NCI-H2029 (cell line): Measurements from ENCODE around the gene EIF4G1.
A peak's percentile ranks its signal among the peaks of the same experiment; 100 is the strongest.

ENCODE experiments used
- DNase-seq: peaks from one replicate; lab custom pipeline; 2025; lab: John Stamatoyannopoulos, UW

The EIF4G1 gene

DNA sequence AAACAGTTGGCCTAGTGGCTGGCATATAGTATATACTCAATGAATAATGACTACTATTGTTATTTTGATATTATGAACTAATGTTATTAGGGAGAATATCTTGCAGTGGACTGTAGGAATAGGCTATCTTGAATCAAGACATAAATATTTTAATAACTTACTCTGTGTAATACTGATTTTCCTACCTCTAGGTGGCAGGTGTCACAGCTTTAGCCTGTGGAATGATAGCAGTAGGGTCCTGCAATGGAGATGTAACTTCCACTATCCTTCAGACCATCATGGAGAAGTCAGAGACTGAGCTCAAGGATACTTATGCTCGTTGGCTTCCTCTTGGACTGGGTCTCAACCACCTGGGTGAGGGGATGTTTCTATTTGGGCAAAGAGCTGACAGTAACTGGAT is 8.8 kb upstream of the EIF4G1 start:
- no peak for DNase-seq

DNA sequence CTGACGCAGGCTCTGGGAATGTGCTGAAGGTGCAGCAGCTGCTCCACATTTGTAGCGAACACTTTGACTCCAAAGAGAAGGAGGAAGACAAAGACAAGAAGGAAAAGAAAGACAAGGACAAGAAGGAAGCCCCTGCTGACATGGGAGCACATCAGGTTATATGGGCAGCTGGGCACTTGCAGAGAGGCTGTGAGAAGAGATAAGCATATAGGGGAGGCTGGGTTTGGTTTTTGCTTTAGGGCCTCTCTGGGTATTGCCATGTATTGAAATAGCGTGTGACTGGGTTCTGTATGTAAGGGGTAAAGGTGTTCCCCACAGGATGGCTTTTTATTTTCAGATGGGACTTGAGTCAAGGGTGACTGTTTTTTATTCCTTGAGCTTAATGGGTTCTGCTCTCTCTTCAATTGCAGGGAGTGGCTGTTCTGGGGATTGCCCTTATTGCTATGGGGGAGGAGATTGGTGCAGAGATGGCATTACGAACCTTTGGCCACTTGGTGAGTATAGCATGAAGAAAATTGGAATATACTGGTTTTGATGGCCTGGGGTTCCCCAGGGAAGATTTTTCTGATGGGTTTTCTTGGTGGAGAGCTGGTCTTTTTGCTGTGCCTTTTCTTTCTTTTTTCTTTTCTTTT is 7.9 kb upstream of the EIF4G1 start:
- DNase-seq = no peak

DNA sequence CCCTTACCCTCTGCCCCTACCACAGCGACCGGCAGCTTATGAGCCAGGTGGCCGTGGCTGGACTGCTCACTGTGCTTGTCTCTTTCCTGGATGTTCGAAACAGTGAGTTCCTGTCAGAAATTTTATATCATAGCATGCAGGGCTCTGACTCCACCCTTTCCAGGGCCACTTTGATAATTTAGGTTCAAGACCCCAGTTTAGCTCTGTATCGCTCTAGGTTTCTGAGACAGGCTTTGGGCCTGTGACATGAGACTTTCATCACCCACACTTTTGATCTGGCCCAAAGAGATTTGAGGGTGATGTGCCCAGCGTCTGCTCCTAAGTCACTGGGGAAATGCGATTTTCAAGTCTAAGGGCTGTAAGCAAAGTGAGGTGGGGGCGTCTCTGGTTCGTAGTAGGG is 6.5 kb upstream of the EIF4G1 start:
- DNase-seq = no peak

DNA sequence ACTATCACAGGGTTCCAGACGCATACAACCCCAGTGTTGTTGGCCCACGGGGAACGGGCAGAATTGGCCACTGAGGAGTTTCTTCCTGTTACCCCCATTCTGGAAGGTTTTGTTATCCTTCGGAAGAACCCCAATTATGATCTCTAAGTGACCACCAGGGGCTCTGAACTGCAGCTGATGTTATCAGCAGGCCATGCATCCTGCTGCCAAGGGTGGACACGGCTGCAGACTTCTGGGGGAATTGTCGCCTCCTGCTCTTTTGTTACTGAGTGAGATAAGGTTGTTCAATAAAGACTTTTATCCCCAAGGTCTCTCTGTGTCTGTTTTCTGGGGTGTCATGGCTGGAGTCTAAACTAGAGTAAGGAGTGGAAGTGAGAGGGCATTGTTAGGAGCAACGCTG is 5.7 kb upstream of the EIF4G1 start:
- DNase-seq = no peak

DNA sequence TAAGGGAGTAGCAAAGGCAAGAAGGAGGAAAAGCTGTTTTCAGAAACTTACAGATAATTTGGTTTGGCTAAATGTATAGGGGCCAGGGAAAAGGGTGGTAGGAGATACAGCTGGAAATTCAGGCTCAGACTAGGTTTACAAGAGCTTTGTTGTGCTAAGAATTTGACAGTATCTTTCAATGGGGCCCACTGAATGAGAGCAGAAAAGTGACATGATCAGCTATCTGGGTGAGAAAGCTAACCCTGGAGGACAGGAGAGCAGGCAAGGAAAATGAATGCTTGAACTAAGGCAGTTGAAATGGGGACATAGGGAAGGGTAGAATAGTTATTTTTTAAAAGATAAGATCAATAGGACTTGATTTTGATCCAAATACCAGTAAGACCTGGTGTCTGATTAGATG is 2.8 kb upstream of the EIF4G1 start:
- no peak for DNase-seq

DNA sequence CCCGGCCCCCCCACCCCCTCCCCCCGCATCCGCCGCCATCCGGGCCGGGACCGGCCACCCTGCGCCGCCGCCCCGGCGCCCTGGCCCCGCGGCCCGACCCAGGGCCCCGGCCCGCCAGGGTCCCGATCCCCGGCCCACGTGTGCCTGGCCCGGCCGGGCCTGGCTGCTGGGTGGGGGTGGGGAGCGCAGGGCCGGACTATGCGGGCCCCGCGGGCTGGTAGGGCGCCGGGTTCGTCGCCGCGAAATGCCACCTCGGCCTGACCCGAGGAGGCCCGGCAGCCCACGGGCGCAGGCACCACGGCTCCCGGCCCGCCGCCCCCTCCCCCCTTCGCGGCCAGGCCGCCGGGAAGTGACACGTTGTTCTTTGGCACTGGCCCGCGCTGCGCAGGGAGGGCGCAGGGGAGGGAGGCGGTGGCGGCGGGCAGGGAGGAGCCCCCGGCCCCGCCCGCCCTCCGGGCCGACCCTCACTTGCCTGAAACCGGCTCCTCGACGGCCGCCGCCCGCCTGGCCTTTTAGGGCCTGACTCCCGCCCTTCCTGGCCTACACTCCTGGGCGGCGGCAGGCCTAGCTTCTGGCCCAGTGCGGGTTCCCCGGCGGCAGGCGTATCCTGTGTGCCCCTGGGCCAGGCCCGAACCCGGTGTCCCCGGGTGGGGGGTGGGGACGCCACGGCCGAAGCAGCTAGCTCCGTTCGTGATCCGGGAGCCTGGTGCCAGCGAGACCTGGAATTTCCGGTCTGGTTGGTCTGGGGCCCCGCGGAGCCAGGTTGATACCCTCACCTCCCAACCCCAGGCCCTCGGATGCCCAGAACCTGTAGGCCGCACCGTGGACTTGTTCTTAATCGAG is 515 bp downstream of the EIF4G1 start:
- peak; percentile 65 for DNase-seq

DNA sequence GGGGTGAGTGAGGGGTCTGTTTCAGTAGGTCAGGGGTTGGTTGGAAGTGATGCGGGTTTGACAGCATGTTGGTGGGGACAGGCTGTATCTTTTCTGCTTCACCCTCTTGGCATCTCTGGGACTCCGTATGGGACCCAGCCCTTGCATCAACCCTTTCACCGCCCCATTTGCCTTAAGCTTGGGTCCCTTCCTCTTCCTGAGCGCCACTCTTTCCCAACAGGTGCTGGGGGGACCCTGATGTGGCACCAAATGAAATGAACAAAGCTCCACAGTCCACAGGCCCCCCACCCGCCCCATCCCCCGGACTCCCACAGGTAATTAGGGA is 1.1 kb downstream of the EIF4G1 start:
- no peak for DNase-seq

DNA sequence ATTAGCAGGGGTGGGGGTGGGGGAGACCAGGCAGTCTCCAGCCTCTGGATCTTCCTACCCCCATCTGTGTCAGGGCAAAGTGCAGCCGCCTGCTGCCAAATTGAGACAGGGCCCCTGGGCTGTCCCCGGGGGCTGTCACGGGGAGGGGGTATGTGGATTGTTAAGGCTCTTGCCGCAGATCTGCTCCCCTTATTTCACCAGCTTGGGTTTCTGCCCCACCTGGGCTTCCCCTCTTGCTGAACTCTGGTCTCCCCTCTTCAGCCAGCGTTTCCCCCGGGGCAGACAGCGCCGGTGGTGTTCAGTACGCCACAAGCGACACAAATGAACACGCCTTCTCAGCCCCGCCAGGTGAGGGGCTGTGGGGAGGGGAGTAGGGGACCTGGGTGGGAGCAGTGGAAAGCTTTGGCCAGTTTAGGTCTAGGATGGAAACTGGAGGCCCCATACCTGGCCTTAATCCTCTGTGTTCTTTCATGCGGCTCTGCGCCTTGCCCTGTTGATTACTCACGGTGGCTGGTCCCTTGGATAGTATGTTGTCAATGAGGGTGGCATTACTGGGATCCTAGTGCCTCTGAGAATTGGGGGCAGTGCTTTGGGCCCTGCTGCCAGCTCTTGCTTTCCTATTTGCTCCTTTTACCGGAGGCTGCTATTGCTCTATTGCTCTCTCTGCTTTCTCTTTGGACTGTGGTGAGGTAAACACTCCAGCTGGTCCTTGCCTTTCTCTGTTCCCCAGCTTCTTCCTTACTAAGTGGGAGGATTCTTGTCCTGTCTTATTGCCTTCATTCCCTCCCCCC is 1.7 kb downstream of the EIF4G1 start:
- DNase-seq = no peak

DNA sequence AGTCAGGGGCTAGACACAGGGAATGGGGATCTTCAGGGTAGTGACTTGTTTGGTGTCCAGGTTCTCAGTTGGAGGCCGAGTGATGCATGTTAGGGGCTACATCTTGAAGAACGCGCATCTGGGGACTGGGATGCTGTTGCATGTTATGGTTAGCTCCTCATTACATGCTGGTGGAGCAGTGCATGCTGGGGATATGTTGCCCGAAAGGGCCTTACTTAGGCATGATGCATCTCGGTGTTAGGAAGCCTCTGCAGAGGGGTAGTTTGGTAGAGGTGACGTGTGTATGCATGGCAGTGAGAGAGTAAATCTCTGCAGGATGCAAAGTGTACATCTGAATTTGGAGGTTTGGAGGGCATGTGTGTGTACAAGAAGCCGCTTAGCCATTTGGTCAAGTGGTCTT is 2.4 kb downstream of the EIF4G1 start:
- no peak for DNase-seq

DNA sequence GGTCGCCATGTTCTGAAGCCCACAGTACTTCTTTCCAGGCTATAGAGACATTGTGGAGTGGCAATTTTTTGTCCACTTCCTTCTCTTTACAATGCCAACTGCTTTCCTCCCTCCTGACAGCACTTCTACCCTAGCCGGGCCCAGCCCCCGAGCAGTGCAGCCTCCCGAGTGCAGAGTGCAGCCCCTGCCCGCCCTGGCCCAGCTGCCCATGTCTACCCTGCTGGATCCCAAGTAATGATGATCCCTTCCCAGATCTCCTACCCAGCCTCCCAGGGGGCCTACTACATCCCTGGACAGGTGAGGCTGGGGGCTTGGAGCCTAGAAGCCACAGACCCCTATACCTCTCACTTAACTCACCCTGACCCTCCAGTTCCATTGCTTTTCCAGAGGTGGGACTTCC is 2.8 kb downstream of the EIF4G1 start:
- no peak for DNase-seq

DNA sequence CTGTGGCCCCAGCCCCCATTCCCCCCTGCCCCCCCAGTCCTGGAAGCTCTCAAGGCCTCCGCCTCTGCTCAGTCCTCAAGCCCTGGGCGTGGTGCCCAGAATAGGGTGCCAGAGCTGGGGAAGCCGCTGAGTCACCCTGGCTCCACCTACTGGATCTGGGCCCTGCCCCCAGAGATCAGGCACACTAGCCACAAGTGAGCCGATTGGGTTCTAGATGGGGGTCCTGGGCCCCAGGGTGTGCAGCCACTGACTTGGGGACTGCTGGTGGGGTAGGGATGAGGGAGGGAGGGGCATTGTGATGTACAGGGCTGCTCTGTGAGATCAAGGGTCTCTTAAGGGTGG is 5.7 kb downstream of the EIF4G1 start:
- peak; percentile 93 for DNase-seq

DNA sequence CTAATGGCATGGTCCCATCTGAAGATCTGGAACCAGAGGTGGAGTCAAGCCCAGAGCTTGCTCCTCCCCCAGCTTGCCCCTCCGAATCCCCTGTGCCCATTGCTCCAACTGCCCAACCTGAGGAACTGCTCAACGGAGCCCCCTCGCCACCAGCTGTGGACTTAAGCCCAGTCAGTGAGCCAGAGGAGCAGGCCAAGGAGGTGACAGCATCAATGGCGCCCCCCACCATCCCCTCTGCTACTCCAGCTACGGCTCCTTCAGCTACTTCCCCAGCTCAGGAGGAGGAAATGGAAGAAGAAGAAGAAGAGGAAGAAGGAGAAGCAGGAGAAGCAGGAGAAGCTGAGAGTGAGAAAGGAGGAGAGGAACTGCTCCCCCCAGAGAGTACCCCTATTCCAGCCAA is 7.3 kb downstream of the EIF4G1 start:
- no peak for DNase-seq

DNA sequence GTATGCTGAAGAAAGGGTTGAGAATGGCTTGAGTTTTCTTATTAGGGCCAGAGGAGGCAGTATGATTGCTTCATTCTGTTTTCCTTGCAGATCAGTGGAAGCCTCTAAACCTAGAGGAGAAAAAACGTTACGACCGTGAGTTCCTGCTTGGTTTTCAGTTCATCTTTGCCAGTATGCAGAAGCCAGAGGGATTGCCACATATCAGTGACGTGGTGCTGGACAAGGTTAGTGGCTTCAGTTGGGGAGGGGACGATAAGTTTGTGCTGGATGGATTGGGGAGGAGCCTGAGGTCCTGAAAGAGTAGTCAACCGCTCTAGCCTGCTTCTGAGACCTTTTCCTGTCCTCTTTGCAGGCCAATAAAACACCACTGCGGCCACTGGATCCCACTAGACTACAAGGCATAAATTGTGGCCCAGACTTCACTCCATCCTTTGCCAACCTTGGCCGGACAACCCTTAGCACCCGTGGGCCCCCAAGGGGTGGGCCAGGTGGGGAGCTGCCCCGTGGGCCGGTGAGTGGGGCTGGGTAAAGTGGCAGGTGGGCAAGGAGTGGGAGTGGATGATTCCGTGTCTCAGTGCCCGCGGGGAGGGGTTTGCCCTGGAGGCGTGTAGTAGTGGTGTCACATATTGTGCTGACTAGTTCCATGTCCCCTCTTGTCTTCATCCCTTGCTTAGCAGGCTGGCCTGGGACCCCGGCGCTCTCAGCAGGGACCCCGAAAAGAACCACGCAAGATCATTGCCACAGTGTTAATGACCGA is 8.5 kb downstream of the EIF4G1 start:
- no peak for DNase-seq

DNA sequence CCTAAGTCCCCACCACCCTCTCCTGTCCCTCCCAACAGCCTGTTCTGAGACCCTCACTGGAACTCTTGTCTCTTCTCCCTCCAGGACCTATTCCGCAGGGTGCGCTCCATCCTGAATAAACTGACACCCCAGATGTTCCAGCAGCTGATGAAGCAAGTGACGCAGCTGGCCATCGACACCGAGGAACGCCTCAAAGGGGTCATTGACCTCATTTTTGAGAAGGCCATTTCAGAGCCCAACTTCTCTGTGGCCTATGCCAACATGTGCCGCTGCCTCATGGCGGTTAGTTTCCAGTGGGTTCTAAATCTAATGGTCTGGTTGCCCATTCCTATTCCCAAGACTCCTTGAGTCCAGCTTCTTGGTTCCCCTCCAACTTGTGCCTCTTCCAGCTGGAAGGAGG is 9.3 kb downstream of the EIF4G1 start:
- no peak for DNase-seq

DNA sequence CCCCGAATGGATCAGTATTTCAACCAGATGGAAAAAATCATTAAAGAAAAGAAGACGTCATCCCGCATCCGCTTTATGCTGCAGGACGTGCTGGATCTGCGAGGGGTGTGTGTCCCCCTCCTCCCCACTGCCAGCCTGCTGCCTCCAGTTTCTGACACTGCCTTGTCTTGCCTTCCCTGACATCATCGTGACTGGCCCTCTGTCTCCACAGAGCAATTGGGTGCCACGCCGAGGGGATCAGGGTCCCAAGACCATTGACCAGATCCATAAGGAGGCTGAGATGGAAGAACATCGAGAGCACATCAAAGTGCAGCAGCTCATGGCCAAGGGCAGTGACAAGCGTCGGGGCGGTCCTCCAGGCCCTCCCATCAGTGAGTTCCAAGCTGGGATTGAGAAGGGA is 10.9 kb downstream of the EIF4G1 start:
- no peak for DNase-seq

DNA sequence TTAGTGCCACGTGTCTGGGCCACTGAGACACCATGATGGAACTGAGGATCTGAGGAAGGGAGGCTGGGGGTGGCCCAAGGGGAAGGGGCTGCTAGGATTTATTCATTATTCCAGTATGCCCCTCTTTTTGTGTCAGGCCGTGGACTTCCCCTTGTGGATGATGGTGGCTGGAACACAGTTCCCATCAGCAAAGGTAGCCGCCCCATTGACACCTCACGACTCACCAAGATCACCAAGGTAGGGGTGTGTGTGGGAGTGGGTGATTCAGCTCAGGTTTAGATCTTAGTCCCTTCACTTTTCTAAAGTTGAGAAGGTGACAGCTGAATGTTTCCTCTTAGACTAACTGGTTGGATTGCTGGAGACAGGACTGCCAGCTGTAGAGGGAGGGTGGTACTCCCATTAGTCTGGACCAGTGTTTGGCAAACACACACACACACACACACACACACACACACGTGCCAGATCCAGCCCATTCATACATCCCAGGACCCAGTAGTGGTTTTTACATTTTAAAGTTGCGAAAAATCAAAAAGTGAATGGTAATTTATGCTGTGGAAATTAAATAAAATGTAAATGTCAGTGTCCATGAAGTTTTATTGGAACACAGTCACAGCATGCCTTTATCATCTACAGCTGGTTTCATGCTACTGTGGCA is 11.4 kb downstream of the EIF4G1 start:
- DNase-seq = no peak

DNA sequence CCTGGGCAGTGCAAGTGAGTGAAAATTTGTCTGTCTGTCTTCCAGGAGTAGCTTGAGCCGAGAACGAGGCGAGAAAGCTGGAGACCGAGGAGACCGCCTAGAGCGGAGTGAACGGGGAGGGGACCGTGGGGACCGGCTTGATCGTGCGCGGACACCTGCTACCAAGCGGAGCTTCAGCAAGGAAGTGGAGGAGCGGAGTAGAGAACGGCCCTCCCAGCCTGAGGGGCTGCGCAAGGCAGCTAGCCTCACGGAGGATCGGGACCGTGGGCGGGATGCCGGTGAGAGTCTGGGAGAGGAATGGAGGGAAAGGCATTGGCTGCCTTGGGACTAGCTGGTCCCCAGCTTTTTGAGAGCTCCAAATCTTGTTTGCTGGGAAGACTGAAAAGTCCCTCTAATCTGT is 12.8 kb downstream of the EIF4G1 start:
- no peak for DNase-seq

DNA sequence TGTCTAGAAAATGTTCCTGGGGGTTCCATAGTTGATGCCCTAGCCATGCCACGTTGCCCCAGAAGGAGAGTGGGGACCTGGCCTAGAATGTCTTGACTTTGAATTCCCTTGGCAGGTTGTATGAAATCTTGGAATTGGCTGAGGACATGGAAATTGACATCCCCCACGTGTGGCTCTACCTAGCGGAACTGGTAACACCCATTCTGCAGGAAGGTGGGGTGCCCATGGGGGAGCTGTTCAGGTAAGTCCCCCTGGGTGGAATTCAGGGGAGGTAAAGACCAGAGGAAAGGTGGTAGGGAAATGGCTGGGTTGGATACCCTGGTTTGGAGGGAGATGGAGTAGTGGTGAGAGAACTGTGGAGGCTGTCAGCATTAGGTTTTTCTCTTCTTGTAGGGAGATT is 14.1 kb downstream of the EIF4G1 start:
- no peak for DNase-seq

DNA sequence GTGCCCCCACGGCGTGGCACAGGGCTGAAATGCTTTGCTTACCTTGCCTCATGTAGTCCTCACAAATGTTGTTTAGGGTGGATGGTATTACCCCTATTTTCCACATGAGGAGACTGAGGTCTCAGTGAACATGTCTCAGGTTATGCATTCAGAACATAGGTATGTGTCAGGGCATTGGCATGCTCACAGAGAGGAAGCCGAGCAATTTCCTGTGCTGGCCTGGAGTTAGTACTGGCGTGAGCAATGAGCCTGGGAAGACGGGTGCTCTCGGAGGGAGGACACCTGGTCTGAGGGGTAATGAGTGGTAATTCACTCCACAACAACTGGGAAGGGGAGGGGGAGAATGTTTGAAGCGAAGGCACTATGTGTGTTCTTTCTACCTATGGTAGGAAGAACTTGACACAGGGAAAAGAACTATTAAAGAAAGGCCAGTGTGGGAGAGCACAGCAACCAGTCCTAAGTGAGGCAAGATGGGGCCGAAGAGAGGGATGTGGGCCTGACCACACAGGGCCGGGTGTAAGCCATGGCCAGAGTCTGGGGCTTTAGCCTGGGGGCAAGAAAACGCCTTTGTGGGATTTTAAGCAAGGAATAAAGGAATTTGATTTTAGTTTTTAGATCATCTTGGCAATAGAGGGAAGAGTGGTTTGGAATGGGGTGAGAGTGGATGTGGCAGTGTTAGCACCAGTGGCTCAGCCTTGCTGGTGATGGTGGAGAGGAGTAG is 18.1 kb downstream of the EIF4G1 start:
- DNase-seq = no peak

DNA sequence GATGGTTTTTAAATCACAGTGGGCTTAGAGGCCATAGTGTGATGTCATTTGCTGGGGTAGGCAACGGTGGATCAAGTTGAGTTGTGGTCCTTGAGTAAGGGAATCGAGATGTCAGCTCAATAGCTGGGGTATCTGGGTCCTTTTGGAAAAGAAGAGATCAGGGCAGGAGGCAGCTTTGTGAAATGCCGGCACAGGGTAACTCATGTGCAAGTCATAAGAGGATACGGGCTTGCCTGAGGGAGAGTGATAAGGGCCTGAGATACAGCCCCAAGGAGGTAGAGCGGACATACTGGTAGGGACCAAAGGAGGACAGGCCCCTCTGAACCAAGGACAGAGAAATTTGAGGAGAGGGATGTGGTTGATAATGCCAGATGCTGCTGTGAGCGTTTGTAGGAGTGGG is 18.8 kb downstream of the EIF4G1 start:
- DNase-seq = no peak

DNA sequence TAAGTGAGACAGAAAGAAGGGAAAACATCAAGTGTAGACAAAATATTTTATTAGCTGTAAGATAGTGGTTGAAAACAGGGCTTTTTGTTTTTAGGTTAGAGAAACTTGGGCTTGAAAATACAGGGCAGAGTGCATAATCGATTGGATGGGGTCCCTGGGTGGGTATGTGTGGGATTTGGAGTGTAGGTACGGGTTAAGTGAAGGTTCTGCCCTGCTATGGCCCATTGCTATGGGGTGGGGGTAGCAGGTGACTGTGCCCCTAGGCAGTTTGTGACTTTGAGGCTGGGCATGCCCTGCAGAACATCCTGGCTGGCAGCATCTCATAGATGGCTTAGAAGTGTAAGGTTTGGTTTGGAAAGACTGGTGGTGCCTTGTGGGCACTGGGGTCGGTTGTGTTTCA is 19.3 kb downstream of the EIF4G1 start:
- DNase-seq = no peak
